Gastroesophageal sphincter (tissue), 4 donors: Measurements from ENCODE around the gene TBC1D9. TPM values are rescaled to one million over a fixed set of nuclear protein-coding genes. Genes with fewer than 3 reads are reported as not detected.

Experiments used
- ATAC-seq: fragments of 150-250 bp; one replicate; pipeline ENCODE4 v1.9.1; 2016; ENCODE audit warnings: mild to moderate bottlenecking, moderate library complexity
- H3K27ac ChIP-seq, 4 donors: fragments of 200-600 bp; sonication (generic) in 3 of 4; 1 replicate in 3 of 4; 2 replicates in 1 of 4; pipeline ENCODE4 v1.5.1; 2016 to 2019
- H3K27me3 ChIP-seq: fragments of 200-600 bp; sonication (generic); one replicate; pipeline ENCODE4 v1.5.1; 2019
- H3K36me3 ChIP-seq, 2 donors: fragments of 200-600 bp; sonication (generic); one replicate each; pipeline ENCODE4 v1.5.1; 2019; ENCODE audit warnings: control low read depth in 1 of 2
- H3K4me1 ChIP-seq, 3 donors: fragments of 200-600 bp; sonication (generic); 1 replicate in 2 of 3; 2 replicates in 1 of 3; pipeline ENCODE4 v1.5.1; 2016 to 2019; ENCODE audit warnings: control low read depth in 2 of 3
- H3K4me3 ChIP-seq, 2 donors: fragments of 200-600 bp; sonication (generic); one replicate each; pipeline ENCODE4 v1.5.1; 2019; ENCODE audit warnings: mild to moderate bottlenecking in 1 of 2, moderate library complexity in 1 of 2
- H3K9me3 ChIP-seq, 3 donors: fragments of 200-600 bp; sonication (generic); one replicate each; pipeline ENCODE4 v1.5.1; 2017 to 2019; ENCODE audit warnings: control low read depth in 2 of 3
- CTCF ChIP-seq, 4 experiments: fragments of 200-600 bp in 2 of 4; fragments of 450-650 bp in 2 of 4; sonication (generic) in 1 of 4; IDR thresholded peaks; one replicate each; pipeline ENCODE4 v1.5.1; 2017 to 2019; ENCODE audit warnings: antibody characterized with exemption in 4 of 4, mild to moderate bottlenecking in 2 of 4, moderate library complexity in 2 of 4
- EP300 ChIP-seq: sonication (generic); formaldehyde crosslinking; IDR thresholded peaks from one replicate; pipeline ENCODE4 v1.6.1; 2017; ENCODE audit warnings: antibody characterized with exemption, mild to moderate bottlenecking
- POLR2A ChIP-seq, 2 donors: fragments of 450-650 bp; IDR thresholded peaks; one replicate each; pipeline ENCODE4 v1.6.1; 2017; ENCODE audit warnings: antibody characterized with exemption in 2 of 2, mild to moderate bottlenecking in 2 of 2, moderate library complexity in 1 of 2
- POLR2AphosphoS5 ChIP-seq: sonication (generic); formaldehyde crosslinking; IDR thresholded peaks from one replicate; pipeline ENCODE4 v1.6.1; 2017; ENCODE audit warnings: antibody characterized with exemption
- WGBS, 2 donors: methylation state at CpG; one replicate each; pipeline ENCODE4 v1.1.5; 2018; ENCODE audit warnings: low coverage in 1 of 2; 5-methylcytosine and 5-hydroxymethylcytosine counted together
- total RNA-seq, 4 donors: library from RNA; depleted of rRNA; stranded (reverse); fragments of >200 nt; gene quantifications; one replicate each; pipeline ENCODE4 v1.1.0, GENCODE V29; 2016

The TBC1D9 gene
- total RNA-seq, 4 donors from 2014 or later: 10.9 to 23.8 (median 16.6) TPM

GRCh38 chr4:140595065-140595464, 161.1 kb downstream of the TBC1D9 start:
- H3K27me3 ChIP-seq: peaks cover 5% of the 10 kb centered on the region
- no peak overlapping the region for H3K4me3 ChIP-seq
- ATAC-seq: no peak
- H3K4me1 ChIP-seq: no peaks in the 10 kb centered on the region
- H3K27ac ChIP-seq: no peak overlapping the region
- no CpG with 5 or more reads among the region's 1 CpG for WGBS, 2 donors
- H3K9me3 ChIP-seq: no peaks in the 10 kb centered on the region
- no peaks in the 10 kb centered on the region for H3K36me3 ChIP-seq
- TF ChIP-seq POLR2AphosphoS5: no peak
- peak in 2 of 4 experiments; percentile 20 to 23 for TF ChIP-seq CTCF (IDR thresholded peaks at IDR 0.05)
- TF ChIP-seq EP300: no peak

- 21 to 83% methylated on average over 1 of the region's 1 CpG for WGBS, 2 donors
- no peak for ATAC-seq
- Histone ChIP-seq H3K9me3 (no peaks in the 10 kb centered on the region), H3K27ac (no peak overlapping the region), H3K4me1 (peaks cover 0 to 2% (median 0%) of the 10 kb centered on the region in 3 donors), H3K27me3 (peaks cover 17% of the 10 kb centered on the region), H3K4me3 (no peak overlapping the region), H3K36me3 (no peaks in the 10 kb centered on the region)
- TF ChIP-seq CTCF (IDR thresholded peaks at IDR 0.05) (no peak), POLR2AphosphoS5 (no peak), EP300 (no peak), POLR2A (IDR thresholded peaks at IDR 0.05) (no peak)
Observed at GRCh38 chr4:140584439-140584838, 171.7 kb downstream of the TBC1D9 start.

GRCh38 chr4:140581078-140581477, 175.1 kb downstream of the TBC1D9 start:
- 42 to 87% methylated on average over 2 to 3 of the region's 3 CpGs for WGBS, 2 donors
- H3K27ac ChIP-seq: no peak overlapping the region

GRCh38 chr4:140579278-140579677, 176.9 kb downstream of the TBC1D9 start:
- H3K4me3 ChIP-seq: no peak overlapping the region
- no peaks in the 10 kb centered on the region for H3K9me3 ChIP-seq
- H3K27me3 ChIP-seq: peaks cover 50% of the 10 kb centered on the region
- no peak for ATAC-seq
- WGBS, 2 donors: 15 to 22% methylated on average over 8 to 13 of the region's 27 CpGs
- peaks cover 0 to 6% (median 0%) of the 10 kb centered on the region in 3 donors for H3K4me1 ChIP-seq
- no peak for TF ChIP-seq POLR2AphosphoS5
- TF ChIP-seq CTCF (IDR thresholded peaks at IDR 0.05): no peak
- TF ChIP-seq POLR2A (IDR thresholded peaks at IDR 0.05): no peak
- no peak for TF ChIP-seq EP300
- H3K36me3 ChIP-seq: no peaks in the 10 kb centered on the region
- H3K27ac ChIP-seq: no peak overlapping the region

More at GRCh38 chr4:140581078-140581477, 175.1 kb downstream of the TBC1D9 start:
- Histone ChIP-seq H3K4me1 (peaks cover 0 to 6% (median 0%) of the 10 kb centered on the region in 3 donors), H3K4me3 (no peak overlapping the region), H3K27me3 (peaks cover 50% of the 10 kb centered on the region), H3K9me3 (no peaks in the 10 kb centered on the region), H3K36me3 (no peaks in the 10 kb centered on the region)
- no peak for ATAC-seq
- TF ChIP-seq CTCF (IDR thresholded peaks at IDR 0.05): no peak
- no peak for TF ChIP-seq POLR2A (IDR thresholded peaks at IDR 0.05)
- TF ChIP-seq EP300: no peak
- TF ChIP-seq POLR2AphosphoS5: no peak

GRCh38 chr4:140575489-140575888, 180.7 kb downstream of the TBC1D9 start:
- TF ChIP-seq EP300: no peak
- no peak for TF ChIP-seq CTCF (IDR thresholded peaks at IDR 0.05)
- no peak for TF ChIP-seq POLR2AphosphoS5
- TF ChIP-seq POLR2A (IDR thresholded peaks at IDR 0.05): no peak
- peaks cover 0 to 15% (median 0%) of the 10 kb centered on the region in 3 donors for H3K9me3 ChIP-seq
- H3K27ac ChIP-seq: no peak overlapping the region
- 100% methylated on average over 1 of the region's 4 CpGs; no CpG with 5 or more reads in 1 of the 2 donors for WGBS, 2 donors
- H3K4me1 ChIP-seq: peaks cover 0 to 6% (median 0%) of the 10 kb centered on the region in 3 donors
- H3K27me3 ChIP-seq: peaks cover 65% of the 10 kb centered on the region
- no peak for ATAC-seq
- no peaks in the 10 kb centered on the region for H3K36me3 ChIP-seq
- H3K4me3 ChIP-seq: no peak overlapping the region
